Esophagus muscularis mucosa (tissue), 4 donors: Measurements from ENCODE around the gene SHKBP1.

Source experiments
- EP300 ChIP-seq: sonication (generic); formaldehyde crosslinking; IDR thresholded peaks from one replicate; pipeline ENCODE4 v1.6.1; 2017; ENCODE audit warnings: antibody characterized with exemption
- POLR2A ChIP-seq: fragments of 450-650 bp; IDR thresholded peaks from one replicate; pipeline ENCODE4 v1.6.1; 2017; ENCODE audit warnings: antibody characterized with exemption, moderate library complexity, mild to moderate bottlenecking, low read depth
- POLR2AphosphoS5 ChIP-seq, 2 donors: sonication (generic); formaldehyde crosslinking; IDR thresholded peaks; one replicate each; pipeline ENCODE4 v1.6.1; 2017; ENCODE audit warnings: antibody characterized with exemption in 2 of 2
- TF ChIP-seq, protein P1 (sequence below), 3 experiments: fragments of 200-600 bp in 2 of 3; fragments of 450-650 bp in 1 of 3; sonication (generic) in 2 of 3; IDR thresholded peaks; one replicate each; pipeline ENCODE4 v1.5.1; 2017 to 2019; ENCODE audit warnings: antibody characterized with exemption in 3 of 3, mild to moderate bottlenecking in 2 of 3, moderate library complexity in 1 of 3

- TF ChIP-seq, protein P1, sequence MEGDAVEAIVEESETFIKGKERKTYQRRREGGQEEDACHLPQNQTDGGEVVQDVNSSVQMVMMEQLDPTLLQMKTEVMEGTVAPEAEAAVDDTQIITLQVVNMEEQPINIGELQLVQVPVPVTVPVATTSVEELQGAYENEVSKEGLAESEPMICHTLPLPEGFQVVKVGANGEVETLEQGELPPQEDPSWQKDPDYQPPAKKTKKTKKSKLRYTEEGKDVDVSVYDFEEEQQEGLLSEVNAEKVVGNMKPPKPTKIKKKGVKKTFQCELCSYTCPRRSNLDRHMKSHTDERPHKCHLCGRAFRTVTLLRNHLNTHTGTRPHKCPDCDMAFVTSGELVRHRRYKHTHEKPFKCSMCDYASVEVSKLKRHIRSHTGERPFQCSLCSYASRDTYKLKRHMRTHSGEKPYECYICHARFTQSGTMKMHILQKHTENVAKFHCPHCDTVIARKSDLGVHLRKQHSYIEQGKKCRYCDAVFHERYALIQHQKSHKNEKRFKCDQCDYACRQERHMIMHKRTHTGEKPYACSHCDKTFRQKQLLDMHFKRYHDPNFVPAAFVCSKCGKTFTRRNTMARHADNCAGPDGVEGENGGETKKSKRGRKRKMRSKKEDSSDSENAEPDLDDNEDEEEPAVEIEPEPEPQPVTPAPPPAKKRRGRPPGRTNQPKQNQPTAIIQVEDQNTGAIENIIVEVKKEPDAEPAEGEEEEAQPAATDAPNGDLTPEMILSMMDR (IDR thresholded peaks at IDR 0.05) = no peak
- TF ChIP-seq POLR2A (no peak), POLR2AphosphoS5 (IDR thresholded peaks at IDR 0.05) (no peak), EP300 (no peak)
These were observed 14.0 kb downstream of the SHKBP1 start for GRCh38 chr19:40590464-40591265.
